Liver (tissue), 9 donors: Measurements from ENCODE around the gene PCYT2. TPM values are rescaled to one million over a fixed set of nuclear protein-coding genes. Genes with fewer than 3 reads are reported as not detected.

Experiments
- DNase-seq: peaks from one replicate; pipeline ENCODE4 v3.0.0-alpha.2; 2017; ENCODE audit warnings: low spot score
- H3K27ac ChIP-seq, 2 donors: one replicate each; pipeline ENCODE4 v1.7.0; 2013; ENCODE audit warnings: inconsistent platforms in 2 of 2, low read length in 2 of 2, control low read depth in 1 of 2, low read depth in 1 of 2, mild to moderate bottlenecking in 1 of 2
- H3K27me3 ChIP-seq, 4 donors: one replicate each; pipeline versions ENCODE4 v1.6.1 to v1.7.0; 2013; ENCODE audit warnings: low read length in 3 of 4, inconsistent platforms in 1 of 4, mild to moderate bottlenecking in 1 of 4, moderate library complexity in 1 of 4; ENCODE audit not compliant: control insufficient read depth in 4 of 4, insufficient read depth in 4 of 4
- H3K36me3 ChIP-seq, 4 donors: one replicate each; pipeline versions ENCODE4 v1.6.1 to v1.7.0; 2013; ENCODE audit warnings: low read length in 3 of 4, mild to moderate bottlenecking in 3 of 4, low read depth in 1 of 4, moderate library complexity in 1 of 4; ENCODE audit not compliant: control insufficient read depth in 4 of 4, insufficient read depth in 3 of 4
- H3K4me1 ChIP-seq, 4 donors: one replicate each; pipeline versions ENCODE4 v1.6.1 to v1.7.0; 2013; ENCODE audit warnings: low read length in 3 of 4, mild to moderate bottlenecking in 3 of 4, moderate library complexity in 1 of 4; ENCODE audit not compliant: control insufficient read depth in 4 of 4, insufficient read depth in 4 of 4
- H3K4me3 ChIP-seq, 3 donors: one replicate each; pipeline versions ENCODE4 v1.6.1 to v1.7.0; 2013; ENCODE audit warnings: low read length in 3 of 3, control low read depth in 1 of 3, low read depth in 1 of 3, mild to moderate bottlenecking in 1 of 3
- H3K9ac ChIP-seq, 2 donors: one replicate each; pipeline ENCODE4 v1.7.0; 2013; ENCODE audit warnings: low read length in 2 of 2, mild to moderate bottlenecking in 2 of 2, moderate library complexity in 2 of 2, control low read depth in 1 of 2, low read depth in 1 of 2
- H3K9me3 ChIP-seq, 4 donors: one replicate each; pipeline versions ENCODE4 v1.6.1 to v1.7.0; 2013; ENCODE audit warnings: low read length in 3 of 4; ENCODE audit not compliant: control insufficient read depth in 4 of 4
- EGR1 ChIP-seq, 2 donors: IDR thresholded peaks; 2 replicates each; pipeline ENCODE4 v1.6.1; 2016 to 2018; ENCODE audit warnings: antibody characterized with exemption in 2 of 2, low read depth in 2 of 2
- FOXA1 ChIP-seq: IDR thresholded peaks from 2 replicates; pipeline ENCODE4 v1.6.1; 2016; ENCODE audit warnings: antibody characterized with exemption
- GABPA ChIP-seq, 2 donors: IDR thresholded peaks in 1 of 2; conservative IDR thresholded peaks in 1 of 2; 2 replicates each; pipeline ENCODE4 v1.6.1; 2016; ENCODE audit warnings: antibody characterized with exemption in 2 of 2, mild to moderate bottlenecking in 1 of 2, moderate library complexity in 1 of 2
- HNF4A ChIP-seq, 2 donors: conservative IDR thresholded peaks; 2 replicates each; pipeline ENCODE4 v1.6.1; 2016; ENCODE audit warnings: antibody characterized with exemption in 2 of 2, mild to moderate bottlenecking in 2 of 2
- HNF4G ChIP-seq: IDR thresholded peaks from 2 replicates; pipeline ENCODE4 v1.6.1; 2016; ENCODE audit warnings: antibody characterized with exemption
- JUND ChIP-seq, 2 donors: IDR thresholded peaks; 2 replicates each; pipeline ENCODE4 v1.6.1; 2016; ENCODE audit warnings: antibody characterized with exemption in 2 of 2
- NR2F2 ChIP-seq: IDR thresholded peaks from 2 replicates; pipeline ENCODE4 v1.6.1; 2016; ENCODE audit warnings: antibody characterized with exemption
- REST ChIP-seq: IDR thresholded peaks from 2 replicates; pipeline ENCODE4 v1.6.1; 2016; ENCODE audit warnings: antibody characterized with exemption, mild to moderate bottlenecking
- RXRA ChIP-seq, 2 donors: IDR thresholded peaks; 2 replicates each; pipeline ENCODE4 v1.6.1; 2017 to 2018; ENCODE audit warnings: antibody characterized with exemption in 2 of 2, mild to moderate bottlenecking in 1 of 2
- SP1 ChIP-seq: IDR thresholded peaks from 2 replicates; pipeline ENCODE4 v1.6.1; 2018; ENCODE audit warnings: antibody characterized with exemption, mild to moderate bottlenecking
- TAF1 ChIP-seq: conservative IDR thresholded peaks from 2 replicates; pipeline ENCODE4 v1.6.1; 2016; ENCODE audit warnings: antibody characterized with exemption, mild to moderate bottlenecking
- YY1 ChIP-seq: IDR thresholded peaks from 2 replicates; pipeline ENCODE4 v1.6.1; 2016; ENCODE audit warnings: antibody characterized with exemption, mild to moderate bottlenecking
- WGBS: extraction: QIAGEN DNeasy Blood & Tissue Kit; methylation state at CpG from one replicate; pipeline ENCODE4 v1.1.7; 2013; 5-methylcytosine and 5-hydroxymethylcytosine counted together
- polyA plus RNA-seq, 2 donors: library from polyadenylated mRNA; stranded (reverse) in 1 of 2; unstranded in 1 of 2; fragments of 200-250 nt in 1 of 2; fragments of >200 nt in 1 of 2; fragmentation: Nextera tagmentation in 1 of 2; extraction: Ambion mirVana in 1 of 2; gene quantifications; one replicate each; pipeline versions ENCODE4 v1.2.1 to v1.2.3, GENCODE V29; 2013 to 2015
- total RNA-seq, 2 donors: library from RNA; depleted of rRNA; stranded (reverse); fragments of >200 nt; gene quantifications; one replicate each; pipeline ENCODE4 v1.2.3, GENCODE V29; 2014
- TF ChIP-seq, protein P1 (sequence below): IDR thresholded peaks from 2 replicates; pipeline ENCODE4 v1.6.1; 2016; ENCODE audit warnings: antibody characterized with exemption
- donor health status: healthy.
- donor health status: healthy.
- donor health status: healthy.
- donor health status: healthy.
- donor health status: healthy.

Gene PCYT2
- total and polyA plus RNA-seq, 4 donors = 63.9 to 101 (median 88.4) TPM

DNA sequence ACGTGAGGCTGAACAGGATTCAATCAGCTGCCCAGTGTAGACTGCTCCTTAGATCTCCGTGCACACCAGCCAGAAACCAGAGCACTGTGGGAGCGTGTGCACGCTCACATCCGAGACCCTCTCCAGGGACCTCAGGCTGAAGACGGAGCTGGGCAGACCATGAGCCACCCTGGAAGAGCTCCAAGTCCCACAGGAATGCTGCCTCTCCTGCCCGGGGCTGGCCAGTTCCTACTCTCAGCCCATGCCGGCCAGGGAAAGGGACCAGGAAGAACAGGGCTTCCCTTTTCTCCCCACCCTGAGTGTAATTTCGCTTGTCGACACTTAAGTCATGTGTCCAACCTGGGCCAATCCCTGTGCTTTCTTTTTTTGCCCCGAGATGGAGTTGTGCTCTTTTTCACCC is 26.7 kb downstream of the PCYT2 start:
- no peaks in the 10 kb centered on the region for H3K9me3 ChIP-seq
- H3K27ac ChIP-seq = no peak overlapping the region
- peaks cover 0 to 2% (median under 1%) of the 10 kb centered on the region in 4 donors for H3K4me1 ChIP-seq
- 90% methylated on average over 11 of the region's 11 CpGs for WGBS
- no peak for TF ChIP-seq REST
- TF ChIP-seq, protein P1, sequence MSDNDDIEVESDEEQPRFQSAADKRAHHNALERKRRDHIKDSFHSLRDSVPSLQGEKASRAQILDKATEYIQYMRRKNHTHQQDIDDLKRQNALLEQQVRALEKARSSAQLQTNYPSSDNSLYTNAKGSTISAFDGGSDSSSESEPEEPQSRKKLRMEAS = no peak
- TF ChIP-seq HNF4A (conservative IDR thresholded peaks at IDR 0.05) = no peak
- no peak for TF ChIP-seq YY1
- TF ChIP-seq GABPA (IDR thresholded peaks at IDR 0.05 in 1 of 2, conservative IDR thresholded peaks at IDR 0.05 in 1 of 2) = no peak
- no peak for TF ChIP-seq SP1
- TF ChIP-seq JUND (IDR thresholded peaks at IDR 0.05) = no peak
- no peak for TF ChIP-seq HNF4G
- TF ChIP-seq TAF1 = no peak
- TF ChIP-seq RXRA (IDR thresholded peaks at IDR 0.05) = no peak
- H3K27me3 ChIP-seq = no peaks in the 10 kb centered on the region
- H3K36me3 ChIP-seq = peaks cover 12 to 45% (median 23%) of the 10 kb centered on the region in 4 donors
- no peak for DNase-seq
- no peak overlapping the region for H3K4me3 ChIP-seq
- no peak overlapping the region for H3K9ac ChIP-seq

- Histone ChIP-seq H3K4me3 (no peak overlapping the region), H3K27ac (no peak overlapping the region), H3K9me3 (no peaks in the 10 kb centered on the region), H3K27me3 (no peaks in the 10 kb centered on the region), H3K36me3 (peaks cover 2 to 7% (median 5%) of the 10 kb centered on the region in 4 donors), H3K4me1 (no peaks in the 10 kb centered on the region), H3K9ac (no peak overlapping the region)
- TF ChIP-seq, protein P1 = no peak
- TF ChIP-seq EGR1 (IDR thresholded peaks at IDR 0.05; ENCODE audit: low read depth in 2 of 2) = no peak
- TF ChIP-seq FOXA1 = no peak
- 84% methylated on average over 5 of the region's 5 CpGs for WGBS
- DNase-seq = no peak
Measured at GRCh38 chr17:81879121-81879520, 32.1 kb downstream of the PCYT2 start.

GRCh38 chr17:81878294-81878693 is 32.9 kb downstream of the PCYT2 start:
- Histone ChIP-seq H3K36me3 (peaks cover 2 to 5% (median 4%) of the 10 kb centered on the region in 4 donors), H3K27ac (no peak overlapping the region), H3K4me1 (no peaks in the 10 kb centered on the region), H3K9ac (no peak overlapping the region), H3K9me3 (no peaks in the 10 kb centered on the region), H3K4me3 (no peak overlapping the region), H3K27me3 (no peaks in the 10 kb centered on the region)
- WGBS = 95% methylated on average over 3 of the region's 3 CpGs
- DNase-seq = no peak
- TF ChIP-seq, protein P1 = no peak
- TF ChIP-seq EGR1 (IDR thresholded peaks at IDR 0.05; ENCODE audit: low read depth in 2 of 2) (no peak), NR2F2 (no peak), FOXA1 (no peak)
